Measurements from ENCODE around the gene SORBS2. TPM values are rescaled to one million over a fixed set of nuclear protein-coding genes. Genes with fewer than 3 reads are reported as not detected.

Gene SORBS2
- total RNA-seq, 2 donors from 2014 or later = 210 to 218 TPM

DNA sequence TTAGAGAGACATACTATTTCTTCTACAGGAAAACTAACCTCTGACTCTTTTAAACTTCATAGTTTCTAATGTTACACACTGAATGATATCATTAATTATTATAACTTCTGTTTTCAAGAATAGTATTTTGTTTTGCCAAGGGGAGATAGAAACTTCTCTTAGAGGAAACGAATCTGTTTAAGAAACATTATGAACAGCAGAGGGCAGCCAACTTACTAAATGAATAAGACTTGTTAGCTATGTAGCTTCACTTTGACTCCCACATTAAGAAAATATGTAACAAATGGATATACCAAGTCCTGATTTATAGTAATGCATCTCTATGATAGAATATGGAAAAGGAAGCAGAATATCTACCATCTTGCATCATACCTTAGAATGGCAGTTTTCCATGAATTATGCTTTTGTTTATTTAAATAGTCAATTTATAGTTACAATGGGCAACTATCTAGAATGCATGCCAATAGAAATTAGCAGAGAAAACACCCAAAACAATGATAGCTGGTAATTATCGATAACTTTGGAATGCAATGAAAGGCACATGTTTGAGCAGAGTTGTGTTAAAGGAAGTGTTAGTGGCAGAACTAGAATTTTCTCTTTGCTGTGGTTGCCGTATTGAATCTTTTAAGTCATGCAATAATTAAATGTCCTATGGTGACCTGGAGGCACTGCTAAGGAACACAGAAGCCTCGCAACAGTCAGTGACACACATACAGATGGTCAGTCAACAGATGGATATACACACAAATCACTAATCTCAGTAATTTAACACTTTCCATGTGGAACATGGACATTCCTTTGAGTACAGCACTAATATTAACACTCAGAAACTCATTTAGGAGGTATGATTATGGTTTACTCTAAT is 171.0 kb downstream of the SORBS2 start:
- Histone ChIP-seq H3K4me3 (no peak overlapping the region), H3K36me3 (replicated peaks in 1 of 2; ENCODE audit: insufficient read depth in 1 of 2, low read depth in 2 of 2) (peaks cover 10 to 25% of the 10 kb centered on the region in 2 donors), H3K4me1 (peaks cover 7% of the 10 kb centered on the region), H3K27me3 (no peaks in the 10 kb centered on the region), H3K9me3 (peaks cover 0 to 3% (median 0%) of the 10 kb centered on the region in 3 donors), H3K27ac (peak overlapping the region in 2 of 4 donors; percentile 7 to 50)
- 27 to 28% methylated on average over 4 of the region's 4 CpGs for WGBS, 2 donors
- DNase-seq = peak in 1 of 4 donors; percentile 36
- peak; percentile 26 for ATAC-seq
- intact Hi-C loops (cut with DNase I) = no loop called here
- TF ChIP-seq, protein P1, sequence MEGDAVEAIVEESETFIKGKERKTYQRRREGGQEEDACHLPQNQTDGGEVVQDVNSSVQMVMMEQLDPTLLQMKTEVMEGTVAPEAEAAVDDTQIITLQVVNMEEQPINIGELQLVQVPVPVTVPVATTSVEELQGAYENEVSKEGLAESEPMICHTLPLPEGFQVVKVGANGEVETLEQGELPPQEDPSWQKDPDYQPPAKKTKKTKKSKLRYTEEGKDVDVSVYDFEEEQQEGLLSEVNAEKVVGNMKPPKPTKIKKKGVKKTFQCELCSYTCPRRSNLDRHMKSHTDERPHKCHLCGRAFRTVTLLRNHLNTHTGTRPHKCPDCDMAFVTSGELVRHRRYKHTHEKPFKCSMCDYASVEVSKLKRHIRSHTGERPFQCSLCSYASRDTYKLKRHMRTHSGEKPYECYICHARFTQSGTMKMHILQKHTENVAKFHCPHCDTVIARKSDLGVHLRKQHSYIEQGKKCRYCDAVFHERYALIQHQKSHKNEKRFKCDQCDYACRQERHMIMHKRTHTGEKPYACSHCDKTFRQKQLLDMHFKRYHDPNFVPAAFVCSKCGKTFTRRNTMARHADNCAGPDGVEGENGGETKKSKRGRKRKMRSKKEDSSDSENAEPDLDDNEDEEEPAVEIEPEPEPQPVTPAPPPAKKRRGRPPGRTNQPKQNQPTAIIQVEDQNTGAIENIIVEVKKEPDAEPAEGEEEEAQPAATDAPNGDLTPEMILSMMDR (IDR thresholded peaks at IDR 0.05) = peak in 6 of 7 experiments; percentile 11 to 55 (median 42)
- no peak for TF ChIP-seq POLR2A (IDR thresholded peaks at IDR 0.05)

- Histone ChIP-seq H3K4me3 (no peak overlapping the region), H3K36me3 (replicated peaks in 1 of 2; ENCODE audit: insufficient read depth in 1 of 2, low read depth in 2 of 2) (peaks cover 10 to 17% of the 10 kb centered on the region in 2 donors), H3K4me1 (peaks cover 7% of the 10 kb centered on the region), H3K27me3 (no peaks in the 10 kb centered on the region), H3K27ac (no peak overlapping the region), H3K9me3 (peaks cover 0 to 3% (median 0%) of the 10 kb centered on the region in 3 donors)
- intact Hi-C loops (cut with DNase I) = loop anchor here (10.0 kb wide), 1 partner anchor 396 kb away; no protein-coding TSS in a partner anchor
- WGBS, 2 donors = 60 to 83% methylated on average over 33 to 38 of the region's 41 CpGs
- TF ChIP-seq POLR2A (IDR thresholded peaks at IDR 0.05) = no peak
- TF ChIP-seq, protein P1 (IDR thresholded peaks at IDR 0.05) = no peak
- no peak for DNase-seq
- no peak for ATAC-seq
These were observed 173.3 kb downstream of the SORBS2 start for GRCh38 chr4:185638548-185639301.

DNA sequence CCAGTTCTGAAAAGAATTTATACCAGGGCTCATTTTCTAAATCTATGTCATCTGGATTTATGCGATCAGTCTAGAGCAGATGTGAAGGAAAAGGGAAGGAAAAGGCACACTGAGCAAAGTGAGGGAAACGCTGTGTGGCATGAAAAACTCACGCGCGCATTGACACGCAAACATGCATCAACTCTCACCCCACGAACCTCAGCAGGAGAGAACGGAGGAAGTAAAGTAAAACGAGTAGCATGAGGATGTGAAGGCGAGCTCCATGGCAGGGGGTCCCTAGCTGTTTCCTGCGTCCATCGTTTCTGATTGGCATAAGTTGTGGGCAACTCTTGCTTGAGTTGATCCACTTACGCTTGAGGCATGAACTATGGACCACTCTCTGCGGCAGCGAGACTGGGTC is 173.9 kb downstream of the SORBS2 start:
- no peak for ATAC-seq
- H3K27ac ChIP-seq = no peak overlapping the region

GRCh38 chr4:185637163-185637875 is 174.7 kb downstream of the SORBS2 start:
- peaks cover 10 to 17% of the 10 kb centered on the region in 2 donors for H3K36me3 ChIP-seq (replicated peaks in 1 of 2; ENCODE audit: insufficient read depth in 1 of 2, low read depth in 2 of 2)
- 50 to 54% methylated on average over 9 of the region's 9 CpGs for WGBS, 2 donors
- H3K27ac ChIP-seq = no peak overlapping the region
- DNase-seq = peak in 3 of 4 donors; percentile 43 to 63 (median 53)
- no peak overlapping the region for H3K4me3 ChIP-seq
- ATAC-seq = peak; percentile 50
- H3K27me3 ChIP-seq = no peaks in the 10 kb centered on the region
- TF ChIP-seq, protein P1 (IDR thresholded peaks at IDR 0.05) = no peak
- TF ChIP-seq POLR2A (IDR thresholded peaks at IDR 0.05) = no peak
- peaks cover 0 to 3% (median 0%) of the 10 kb centered on the region in 3 donors for H3K9me3 ChIP-seq
- peaks cover 7% of the 10 kb centered on the region for H3K4me1 ChIP-seq
- intact Hi-C loops (cut with DNase I) = loop anchor here (10.0 kb wide), 1 partner anchor 397 kb away; no protein-coding TSS in a partner anchor

More for the DNA sequence above, 173.9 kb downstream of the SORBS2 start:
- TF ChIP-seq, protein P1 (IDR thresholded peaks at IDR 0.05) = no peak
- no peak for TF ChIP-seq POLR2A (IDR thresholded peaks at IDR 0.05)
- DNase-seq = no peak
- peaks cover 0 to 3% (median 0%) of the 10 kb centered on the region in 3 donors for H3K9me3 ChIP-seq
- no peak overlapping the region for H3K4me3 ChIP-seq
- no peaks in the 10 kb centered on the region for H3K27me3 ChIP-seq
- peaks cover 10 to 17% of the 10 kb centered on the region in 2 donors for H3K36me3 ChIP-seq (replicated peaks in 1 of 2; ENCODE audit: insufficient read depth in 1 of 2, low read depth in 2 of 2)
- peaks cover 7% of the 10 kb centered on the region for H3K4me1 ChIP-seq
- WGBS, 2 donors = 79 to 92% methylated on average over 15 of the region's 15 CpGs
- intact Hi-C loops (cut with DNase I) = loop anchor here (10.0 kb wide), 1 partner anchor 397 kb away; no protein-coding TSS in a partner anchor
